Endothelial cell (in vitro differentiated cells): ENCODE measurements around the gene TNS4. TPM values are rescaled to one million over a fixed set of nuclear protein-coding genes. Genes with fewer than 3 reads are reported as not detected.
A peak's percentile ranks its signal among the peaks of the same experiment; 100 is the strongest.

ENCODE experiments used
- DNase-seq: peaks from one replicate; pipeline ENCODE4 v3.0.0; 2021; ENCODE audit warnings: low spot score
- H3K27ac Mint-ChIP-seq: one replicate; pipeline ENCODE4 v1.8.0; 2021; ENCODE audit warnings: mixed read lengths, inconsistent platforms; ENCODE audit not compliant: unreplicated experiment
- H3K27me3 Mint-ChIP-seq: one replicate; pipeline ENCODE4 v1.8.0; 2021; ENCODE audit warnings: mild to moderate bottlenecking, moderate library complexity, mixed read lengths, inconsistent platforms; ENCODE audit not compliant: unreplicated experiment
- H3K36me3 Mint-ChIP-seq: one replicate; pipeline ENCODE4 v1.8.0; 2021; ENCODE audit warnings: mild to moderate bottlenecking, low read depth, mixed read lengths, inconsistent platforms; ENCODE audit not compliant: unreplicated experiment
- H3K4me1 Mint-ChIP-seq: one replicate; pipeline ENCODE4 v1.8.0; 2021; ENCODE audit warnings: mild to moderate bottlenecking, mixed read lengths, inconsistent platforms; ENCODE audit not compliant: unreplicated experiment
- H3K4me3 Mint-ChIP-seq: one replicate; pipeline ENCODE4 v1.8.0; 2021; ENCODE audit warnings: mild to moderate bottlenecking, mixed read lengths, inconsistent platforms; ENCODE audit not compliant: unreplicated experiment
- H3K9me3 Mint-ChIP-seq: one replicate; pipeline ENCODE4 v1.8.0; 2021; ENCODE audit warnings: mixed read lengths, inconsistent platforms; ENCODE audit not compliant: unreplicated experiment
- total RNA-seq: library from RNA; stranded (reverse); fragmentation: NEBNext Ultra II Directional; extraction: Animal tissue kit (Norgen Biotek cat#: 25700); gene quantifications from one replicate; pipeline ENCODE4 v1.2.1, GENCODE V29; 2021; ENCODE audit not compliant: unreplicated experiment
- TF ChIP-seq, protein P1 (sequence below): fragments of 200-600 bp; sonication (generic); IDR thresholded peaks from one replicate; pipeline ENCODE4 v1.5.0; 2021; ENCODE audit warnings: antibody characterized with exemption; ENCODE audit not compliant: unreplicated experiment

The TNS4 gene
- total RNA-seq, 1 donor from 2014 or later = 0.08 TPM

GRCh38 chr17:40479754-40480480, 21.5 kb downstream of the TNS4 start:
- peaks cover 16% of the 10 kb centered on the region for H3K4me1 Mint-ChIP-seq
- TF ChIP-seq, protein P1, sequence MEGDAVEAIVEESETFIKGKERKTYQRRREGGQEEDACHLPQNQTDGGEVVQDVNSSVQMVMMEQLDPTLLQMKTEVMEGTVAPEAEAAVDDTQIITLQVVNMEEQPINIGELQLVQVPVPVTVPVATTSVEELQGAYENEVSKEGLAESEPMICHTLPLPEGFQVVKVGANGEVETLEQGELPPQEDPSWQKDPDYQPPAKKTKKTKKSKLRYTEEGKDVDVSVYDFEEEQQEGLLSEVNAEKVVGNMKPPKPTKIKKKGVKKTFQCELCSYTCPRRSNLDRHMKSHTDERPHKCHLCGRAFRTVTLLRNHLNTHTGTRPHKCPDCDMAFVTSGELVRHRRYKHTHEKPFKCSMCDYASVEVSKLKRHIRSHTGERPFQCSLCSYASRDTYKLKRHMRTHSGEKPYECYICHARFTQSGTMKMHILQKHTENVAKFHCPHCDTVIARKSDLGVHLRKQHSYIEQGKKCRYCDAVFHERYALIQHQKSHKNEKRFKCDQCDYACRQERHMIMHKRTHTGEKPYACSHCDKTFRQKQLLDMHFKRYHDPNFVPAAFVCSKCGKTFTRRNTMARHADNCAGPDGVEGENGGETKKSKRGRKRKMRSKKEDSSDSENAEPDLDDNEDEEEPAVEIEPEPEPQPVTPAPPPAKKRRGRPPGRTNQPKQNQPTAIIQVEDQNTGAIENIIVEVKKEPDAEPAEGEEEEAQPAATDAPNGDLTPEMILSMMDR = no peak
- no peak for DNase-seq
- no peaks in the 10 kb centered on the region for H3K36me3 Mint-ChIP-seq
- H3K27me3 Mint-ChIP-seq = peaks cover 13% of the 10 kb centered on the region
- no peak overlapping the region for H3K4me3 Mint-ChIP-seq
- H3K27ac Mint-ChIP-seq = no peak overlapping the region
- no peaks in the 10 kb centered on the region for H3K9me3 Mint-ChIP-seq

GRCh38 chr17:40478486-40478885, 22.9 kb downstream of the TNS4 start:
- H3K4me1 Mint-ChIP-seq = peaks cover 3% of the 10 kb centered on the region
- H3K27ac Mint-ChIP-seq = no peak overlapping the region
- no peaks in the 10 kb centered on the region for H3K36me3 Mint-ChIP-seq
- DNase-seq = no peak
- TF ChIP-seq, protein P1 = no peak
- H3K27me3 Mint-ChIP-seq = peaks cover 15% of the 10 kb centered on the region
- peak overlapping the region; percentile 32 for H3K4me3 Mint-ChIP-seq
- no peaks in the 10 kb centered on the region for H3K9me3 Mint-ChIP-seq

GRCh38 chr17:40477796-40478195, 23.6 kb downstream of the TNS4 start:
- TF ChIP-seq, protein P1 = no peak
- no peak overlapping the region for H3K4me3 Mint-ChIP-seq
- DNase-seq = no peak
- H3K4me1 Mint-ChIP-seq = peaks cover 3% of the 10 kb centered on the region
- no peak overlapping the region for H3K27ac Mint-ChIP-seq
- H3K27me3 Mint-ChIP-seq = peaks cover 18% of the 10 kb centered on the region
- H3K36me3 Mint-ChIP-seq = peaks cover 7% of the 10 kb centered on the region
- peaks cover 5% of the 10 kb centered on the region for H3K9me3 Mint-ChIP-seq

- H3K27me3 Mint-ChIP-seq = peaks cover 19% of the 10 kb centered on the region
Observed at GRCh38 chr17:40475234-40475908, 26.1 kb downstream of the TNS4 start.

More at GRCh38 chr17:40475234-40475908, 26.1 kb downstream of the TNS4 start:
- TF ChIP-seq, protein P1 = no peak
- Mint-ChIP-seq H3K4me1 (peaks cover 3% of the 10 kb centered on the region), H3K36me3 (peaks cover 9% of the 10 kb centered on the region), H3K4me3 (no peak overlapping the region), H3K27ac (no peak overlapping the region), H3K9me3 (peaks cover 5% of the 10 kb centered on the region)
- no peak for DNase-seq
